HepG2 (cell line): ENCODE measurements around the gene ATP9B. TPM values are rescaled to one million over a fixed set of nuclear protein-coding genes. Genes with fewer than 3 reads are reported as not detected.

Source experiments
- ATAC-seq: fragments of 200-7000 bp; cut with Tn5 transposase; 3 replicates; pipeline ENCODE4 v1.9.1; 2020; ENCODE audit warnings: mild to moderate bottlenecking, moderate library complexity
- BruUV-seq: library from RNA; stranded (reverse); fragments of 400-500 nt; replicated peaks from 2 replicates; lab custom pipeline; 2021; lab: Mats Ljungman, UMichigan
- CTCF ChIA-PET: fragments of 300-600 bp; formaldehyde crosslinking; extraction: SDS; loops from one replicate; lab custom pipeline; 2021; ENCODE audit warnings: low total read pairs, inconsistent platforms, low intra/inter-chr PET ratio; lab: Yijun Ruan, JAX
- POLR2A ChIA-PET: fragments of 350-600 bp; sonication (Branson Sonifier 250); formaldehyde crosslinking; loops from one replicate; lab custom pipeline; 2020; ENCODE audit warnings: antibody characterized with exemption, inconsistent platforms; lab: Yijun Ruan, JAX
- DNase-seq: peaks from one replicate; pipeline ENCODE4 v3.0.0-alpha.2; 2015; ENCODE audit warnings: low spot score
- FAIRE-seq: peaks from 3 replicates; lab custom pipeline; 2011; peaks lifted over from hg19 to GRCh38; lab: Jason Lieb, UNC
- H2AFZ ChIP-seq: one replicate; pipeline ENCODE4 v1.6.1; 2011; ENCODE audit warnings: low read length, inconsistent platforms
- H3K27ac ChIP-seq: fragments of 300-600 bp; 3 replicates; pipeline ENCODE4 v1.8.0; 2011; ENCODE audit warnings: mixed run types, mild to moderate bottlenecking, mixed read lengths, low read length, inconsistent platforms; ENCODE audit not compliant: insufficient read depth; ENCODE audit errors: extremely low read length
- H3K27me3 ChIP-seq, 2 experiments: fragments of 200-600 bp in 1 of 2; 2 replicates in 1 of 2; 3 replicates in 1 of 2; pipeline versions ENCODE4 v1.6.0 to v1.8.0; 2011; ENCODE audit warnings: low read length in 2 of 2, mild to moderate bottlenecking in 2 of 2, moderate library complexity in 2 of 2, inconsistent platforms in 1 of 2; ENCODE audit not compliant: insufficient read depth in 2 of 2, control insufficient read depth in 1 of 2
- H3K36me3 ChIP-seq, 2 experiments: fragments of 200-600 bp in 1 of 2; replicated peaks in 1 of 2; 2 replicates in 1 of 2; 3 replicates in 1 of 2; pipeline versions ENCODE4 v1.5.1 to v1.8.0; 2011; ENCODE audit warnings: low read length in 2 of 2, inconsistent platforms in 1 of 2; ENCODE audit not compliant: insufficient read depth in 2 of 2, control insufficient read depth in 1 of 2
- H3K4me1 ChIP-seq: 2 replicates; pipeline ENCODE4 v1.5.1; 2012; ENCODE audit warnings: low read length, inconsistent platforms; ENCODE audit not compliant: insufficient read depth
- H3K4me2 ChIP-seq: 2 replicates; pipeline ENCODE4 v1.6.0; 2011; ENCODE audit warnings: low read depth, low read length, inconsistent platforms
- H3K4me3 ChIP-seq, 3 experiments: fragments of 200-600 bp in 1 of 3; sonication (generic), shearing (Covaris generic) in 1 of 3; replicated peaks in 1 of 3; 2 replicates each; pipeline ENCODE4 v1.5.1; 2011 to 2016; ENCODE audit warnings: low read length in 3 of 3, inconsistent platforms in 2 of 3, low read depth in 2 of 3, mild to moderate bottlenecking in 2 of 3, control low read depth in 1 of 3, mixed read lengths in 1 of 3; ENCODE audit not compliant: insufficient read depth in 1 of 3
- H3K79me2 ChIP-seq: one replicate; pipeline ENCODE4 v1.6.1; 2011; ENCODE audit warnings: low read length, inconsistent platforms; ENCODE audit not compliant: insufficient read depth
- H3K9ac ChIP-seq: 2 replicates; pipeline ENCODE4 v1.6.0; 2011; ENCODE audit warnings: mild to moderate bottlenecking, low read depth, low read length, inconsistent platforms; ENCODE audit not compliant: insufficient read depth
- H3K9me3 ChIP-seq: 2 replicates; pipeline ENCODE4 v1.5.1; 2012; ENCODE audit warnings: mild to moderate bottlenecking, low read length
- H4K20me1 ChIP-seq: 2 replicates; pipeline ENCODE4 v1.6.0; 2011; ENCODE audit warnings: inconsistent platforms, mild to moderate bottlenecking, low read length, moderate library complexity; ENCODE audit not compliant: insufficient read depth
- FOSL1 ChIP-seq: sonication (generic); formaldehyde crosslinking; IDR thresholded peaks from 2 replicates; pipeline ENCODE4 v1.9.0; 2021; ENCODE audit warnings: missing genetic modification reagents, borderline replicate concordance
- JUND ChIP-seq: sonication (generic); formaldehyde crosslinking; IDR thresholded peaks from 2 replicates; pipeline ENCODE4 v1.8.0; 2022; ENCODE audit warnings: mild to moderate bottlenecking, missing genetic modification reagents
- NFIC ChIP-seq: IDR thresholded peaks from 2 replicates; pipeline ENCODE4 v1.6.1; 2012; ENCODE audit warnings: mild to moderate bottlenecking, low read length, inconsistent platforms
- ZBTB7B ChIP-seq: sonication (generic); formaldehyde crosslinking; IDR thresholded peaks from 2 replicates; pipeline ENCODE4 v1.4.0; 2020; ENCODE audit warnings: missing genetic modification reagents
- ZNF230 ChIP-seq: sonication (generic); formaldehyde crosslinking; IDR thresholded peaks from 2 replicates; pipeline ENCODE4 v1.4.0; 2020; ENCODE audit warnings: mild to moderate bottlenecking, missing genetic modification reagents
- ZNF263 ChIP-seq: sonication (generic); formaldehyde crosslinking; IDR thresholded peaks from 2 replicates; pipeline ENCODE4 v1.4.0; 2020; ENCODE audit warnings: missing genetic modification reagents
- ZNF547 ChIP-seq: sonication (generic); formaldehyde crosslinking; IDR thresholded peaks from 2 replicates; pipeline ENCODE4 v1.5.1; 2020; ENCODE audit warnings: mild to moderate bottlenecking, missing genetic modification reagents
- ZNF567 ChIP-seq: sonication (generic); formaldehyde crosslinking; IDR thresholded peaks from 2 replicates; pipeline ENCODE4 v1.8.1; 2023; ENCODE audit warnings: mild to moderate bottlenecking, missing genetic modification reagents, borderline replicate concordance
- ZNF781 ChIP-seq: sonication (generic); formaldehyde crosslinking; IDR thresholded peaks from 2 replicates; pipeline ENCODE4 v1.5.1; 2020; ENCODE audit warnings: borderline replicate concordance, mild to moderate bottlenecking, missing genetic modification reagents; ENCODE audit errors: not compliant biosample characterization
- WGBS: methylation state at CpG from one replicate; pipeline ENCODE4 v1.1.6; 2017; ENCODE audit warnings: low lambda C conversion rate; 5-methylcytosine and 5-hydroxymethylcytosine counted together
- in situ Hi-C: cut with HindIII; loops from 2 replicates; pipeline ENCODE4 v1.10.0; 2017; ENCODE audit warnings: low pct_unique_long_range_greater_than_20kb; ENCODE audit not compliant: extremely low pct_ligation_motif_present
- intact Hi-C: fragments of 100-400 bp; cut with micrococcal nuclease; formaldehyde crosslinking; loops from one replicate; pipeline ENCODE4 v1.10.0; 2022; ENCODE audit not compliant: unreplicated experiment
- polyA plus RNA-seq, 8 experiments: library from polyadenylated mRNA; depleted of rRNA in 3 of 8; stranded (reverse) in 7 of 8; unstranded in 1 of 8; fragments of >200 nt; fragmentation: Illumina TruSeq in 4 of 8; extraction: Trizol in 4 of 8; gene quantifications; 2 replicates each; pipeline versions ENCODE4 v1.2.1 to v1.2.3, GENCODE V29; 2011 to 2016; ENCODE audit warnings: low read depth in 4 of 8, missing spikeins in 1 of 8, mixed read lengths in 1 of 8; ENCODE audit not compliant: insufficient read depth in 1 of 8
- total RNA-seq, 5 experiments: library from RNA; depleted of rRNA; stranded (reverse); fragments of >200 nt; fragmentation: Illumina TruSeq; extraction: Trizol; gene quantifications; 2 replicates each; pipeline ENCODE4 v1.2.3, GENCODE V29; 2016; ENCODE audit warnings: low read depth in 1 of 5
- TF ChIP-seq, protein P1 (sequence below): sonication (generic); formaldehyde crosslinking; IDR thresholded peaks from 2 replicates; pipeline ENCODE4 v1.4.0; 2020; ENCODE audit warnings: low read depth, mild to moderate bottlenecking, missing genetic modification reagents
- TF ChIP-seq, protein P2 (sequence below): sonication (generic); formaldehyde crosslinking; IDR thresholded peaks from 2 replicates; pipeline ENCODE4 v1.4.0; 2020; ENCODE audit warnings: mild to moderate bottlenecking, missing genetic modification reagents
- TF ChIP-seq, protein P3 (sequence below): sonication (generic); formaldehyde crosslinking; IDR thresholded peaks from 2 replicates; pipeline ENCODE4 v1.4.0; 2020; ENCODE audit warnings: mild to moderate bottlenecking, missing genetic modification reagents

ATP9B gene
- total and polyA plus RNA-seq, 2 of the 13 experiments (the other 11 are each of a cell fraction or from before 2014, with no cell fraction given): 10.8 to 11.3 TPM

DNA sequence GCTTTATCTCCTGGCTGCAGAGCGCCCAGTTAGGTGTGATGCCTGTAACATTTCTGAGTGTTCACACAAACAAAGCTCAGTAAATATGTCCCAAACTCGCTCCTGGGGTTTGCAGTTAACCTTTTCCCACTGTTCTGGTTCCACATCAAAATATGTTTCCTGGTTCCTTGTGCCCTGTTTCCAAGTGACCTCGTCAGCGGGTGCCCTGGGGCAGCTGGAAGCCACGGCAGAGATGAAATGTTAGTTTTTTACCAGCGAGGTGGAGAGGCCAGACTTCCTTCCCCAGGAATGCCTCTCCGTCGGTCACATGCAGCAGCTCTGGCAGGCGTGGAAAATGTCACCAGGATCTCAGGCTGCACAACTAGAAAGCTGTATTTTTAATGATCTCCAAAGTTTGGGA, 344.7 kb downstream of the ATP9B start:
- 3% methylated on average over 9 of the region's 9 CpGs for WGBS
- in situ Hi-C loops (no loop called here), intact Hi-C loops (no loop called here)
- Histone ChIP-seq H3K4me1 (no peaks in the 10 kb centered on the region), H3K9me3 (no peaks in the 10 kb centered on the region), H4K20me1 (no peaks in the 10 kb centered on the region), H3K4me3 (no peak overlapping the region), H2AFZ (no peak overlapping the region), H3K27me3 (peaks cover 6 to 47% of the 10 kb centered on the region in 2 experiments; a peak in 3 of 5 replicates), H3K79me2 (no peaks in the 10 kb centered on the region), H3K4me2 (no peak overlapping the region), H3K27ac (no peak overlapping the region), H3K9ac (no peak overlapping the region), H3K36me3 (no peaks in the 10 kb centered on the region)
- TF ChIP-seq ZNF781 (CRISPR knock-in tag) (no peak), ZNF230 (CRISPR knock-in tag) (no peak), ZNF263 (CRISPR knock-in tag) (no peak), ZNF567 (CRISPR knock-in tag) (no peak), ZBTB7B (no peak), NFIC (no peak), FOSL1 (CRISPR knock-in tag) (no peak), ZNF547 (CRISPR knock-in tag) (no peak), JUND (CRISPR knock-in tag) (no peak)
- TF ChIP-seq, protein P1, sequence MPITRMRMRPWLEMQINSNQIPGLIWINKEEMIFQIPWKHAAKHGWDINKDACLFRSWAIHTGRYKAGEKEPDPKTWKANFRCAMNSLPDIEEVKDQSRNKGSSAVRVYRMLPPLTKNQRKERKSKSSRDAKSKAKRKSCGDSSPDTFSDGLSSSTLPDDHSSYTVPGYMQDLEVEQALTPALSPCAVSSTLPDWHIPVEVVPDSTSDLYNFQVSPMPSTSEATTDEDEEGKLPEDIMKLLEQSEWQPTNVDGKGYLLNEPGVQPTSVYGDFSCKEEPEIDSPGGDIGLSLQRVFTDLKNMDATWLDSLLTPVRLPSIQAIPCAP (CRISPR knock-in tag): no peak
- TF ChIP-seq, protein P2, sequence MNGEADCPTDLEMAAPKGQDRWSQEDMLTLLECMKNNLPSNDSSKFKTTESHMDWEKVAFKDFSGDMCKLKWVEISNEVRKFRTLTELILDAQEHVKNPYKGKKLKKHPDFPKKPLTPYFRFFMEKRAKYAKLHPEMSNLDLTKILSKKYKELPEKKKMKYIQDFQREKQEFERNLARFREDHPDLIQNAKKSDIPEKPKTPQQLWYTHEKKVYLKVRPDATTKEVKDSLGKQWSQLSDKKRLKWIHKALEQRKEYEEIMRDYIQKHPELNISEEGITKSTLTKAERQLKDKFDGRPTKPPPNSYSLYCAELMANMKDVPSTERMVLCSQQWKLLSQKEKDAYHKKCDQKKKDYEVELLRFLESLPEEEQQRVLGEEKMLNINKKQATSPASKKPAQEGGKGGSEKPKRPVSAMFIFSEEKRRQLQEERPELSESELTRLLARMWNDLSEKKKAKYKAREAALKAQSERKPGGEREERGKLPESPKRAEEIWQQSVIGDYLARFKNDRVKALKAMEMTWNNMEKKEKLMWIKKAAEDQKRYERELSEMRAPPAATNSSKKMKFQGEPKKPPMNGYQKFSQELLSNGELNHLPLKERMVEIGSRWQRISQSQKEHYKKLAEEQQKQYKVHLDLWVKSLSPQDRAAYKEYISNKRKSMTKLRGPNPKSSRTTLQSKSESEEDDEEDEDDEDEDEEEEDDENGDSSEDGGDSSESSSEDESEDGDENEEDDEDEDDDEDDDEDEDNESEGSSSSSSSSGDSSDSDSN (CRISPR knock-in tag): no peak
- TF ChIP-seq, protein P3, sequence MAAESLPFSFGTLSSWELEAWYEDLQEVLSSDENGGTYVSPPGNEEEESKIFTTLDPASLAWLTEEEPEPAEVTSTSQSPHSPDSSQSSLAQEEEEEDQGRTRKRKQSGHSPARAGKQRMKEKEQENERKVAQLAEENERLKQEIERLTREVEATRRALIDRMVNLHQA: no peak
- no peak for ATAC-seq
- BruUV-seq: no TSS peak
- no peak for FAIRE-seq
- ChIA-PET POLR2A (no interaction called here), CTCF (no interaction called here)
- DNase-seq: no peak
